Prostate gland (tissue), 2 donors: Measurements from ENCODE around the gene DOCK10.

Experiments used
- POLR2A ChIP-seq: fragments of 450-650 bp; IDR thresholded peaks from one replicate; pipeline ENCODE4 v1.6.1; 2016; ENCODE audit warnings: antibody characterized with exemption, mild to moderate bottlenecking
- POLR2AphosphoS5 ChIP-seq: sonication (generic); formaldehyde crosslinking; IDR thresholded peaks from one replicate; pipeline ENCODE4 v1.6.1; 2017; ENCODE audit warnings: antibody characterized with exemption
- TF ChIP-seq, protein P1 (sequence below), 4 experiments: fragments of 200-600 bp in 2 of 4; fragments of 450-650 bp in 2 of 4; sonication (generic) in 2 of 4; IDR thresholded peaks; 1 replicate in 3 of 4; 2 replicates in 1 of 4; pipeline ENCODE4 v1.5.1; 2016 to 2019; ENCODE audit warnings: antibody characterized with exemption in 4 of 4, mild to moderate bottlenecking in 2 of 4, moderate library complexity in 2 of 4

GRCh38 chr2:224983712-224984554 lies 58.3 kb downstream of the DOCK10 start:
- TF ChIP-seq, protein P1, sequence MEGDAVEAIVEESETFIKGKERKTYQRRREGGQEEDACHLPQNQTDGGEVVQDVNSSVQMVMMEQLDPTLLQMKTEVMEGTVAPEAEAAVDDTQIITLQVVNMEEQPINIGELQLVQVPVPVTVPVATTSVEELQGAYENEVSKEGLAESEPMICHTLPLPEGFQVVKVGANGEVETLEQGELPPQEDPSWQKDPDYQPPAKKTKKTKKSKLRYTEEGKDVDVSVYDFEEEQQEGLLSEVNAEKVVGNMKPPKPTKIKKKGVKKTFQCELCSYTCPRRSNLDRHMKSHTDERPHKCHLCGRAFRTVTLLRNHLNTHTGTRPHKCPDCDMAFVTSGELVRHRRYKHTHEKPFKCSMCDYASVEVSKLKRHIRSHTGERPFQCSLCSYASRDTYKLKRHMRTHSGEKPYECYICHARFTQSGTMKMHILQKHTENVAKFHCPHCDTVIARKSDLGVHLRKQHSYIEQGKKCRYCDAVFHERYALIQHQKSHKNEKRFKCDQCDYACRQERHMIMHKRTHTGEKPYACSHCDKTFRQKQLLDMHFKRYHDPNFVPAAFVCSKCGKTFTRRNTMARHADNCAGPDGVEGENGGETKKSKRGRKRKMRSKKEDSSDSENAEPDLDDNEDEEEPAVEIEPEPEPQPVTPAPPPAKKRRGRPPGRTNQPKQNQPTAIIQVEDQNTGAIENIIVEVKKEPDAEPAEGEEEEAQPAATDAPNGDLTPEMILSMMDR (IDR thresholded peaks at IDR 0.05) = no peak
- TF ChIP-seq POLR2A (no peak), POLR2AphosphoS5 (no peak)
